Nephron progenitor cell (in vitro differentiated cells): Measurements from ENCODE around the gene IPP.

Experiments used
- DNase-seq: peaks from one replicate; pipeline ENCODE4 v3.0.0; 2021
- H3K27ac Mint-ChIP-seq: 2 replicates; pipeline ENCODE4 v1.8.0; 2021; ENCODE audit warnings: mild to moderate bottlenecking, moderate library complexity, mixed read lengths
- H3K27me3 Mint-ChIP-seq: 2 replicates; pipeline ENCODE4 v1.8.0; 2021; ENCODE audit warnings: mild to moderate bottlenecking, low read depth, mixed read lengths; ENCODE audit not compliant: poor library complexity
- H3K36me3 Mint-ChIP-seq: 2 replicates; pipeline ENCODE4 v1.8.0; 2021; ENCODE audit warnings: low read depth, mixed read lengths
- H3K4me1 Mint-ChIP-seq: 2 replicates; pipeline ENCODE4 v1.8.0; 2021; ENCODE audit warnings: mixed read lengths
- H3K4me3 Mint-ChIP-seq: 2 replicates; pipeline ENCODE4 v1.8.0; 2021; ENCODE audit warnings: mild to moderate bottlenecking, moderate library complexity, mixed read lengths
- H3K9me3 Mint-ChIP-seq: 2 replicates; pipeline ENCODE4 v1.8.0; 2021; ENCODE audit warnings: mild to moderate bottlenecking, moderate library complexity, mixed read lengths
- CTCF ChIP-seq: fragments of 200-600 bp; sonication (generic); IDR thresholded peaks from 2 replicates; pipeline ENCODE4 v1.5.0; 2021; ENCODE audit warnings: antibody characterized with exemption

Gene IPP

GRCh38 chr1:45789601-45790000, 39.1 kb upstream of the IPP start:
- Mint-ChIP-seq H3K4me1 (peaks cover 17% of the 10 kb centered on the region), H3K4me3 (no peak overlapping the region), H3K27me3 (peaks cover 6% of the 10 kb centered on the region), H3K27ac (no peak overlapping the region), H3K36me3 (no peaks in the 10 kb centered on the region), H3K9me3 (no peaks in the 10 kb centered on the region)
- DNase-seq = no peak
- TF ChIP-seq CTCF = no peak

GRCh38 chr1:45787905-45788304, 37.5 kb upstream of the IPP start:
- H3K27ac Mint-ChIP-seq = no peak overlapping the region
- no peaks in the 10 kb centered on the region for H3K36me3 Mint-ChIP-seq
- H3K27me3 Mint-ChIP-seq = no peaks in the 10 kb centered on the region
- no peak for DNase-seq
- no peak for TF ChIP-seq CTCF
- H3K4me3 Mint-ChIP-seq = no peak overlapping the region
- H3K9me3 Mint-ChIP-seq = no peaks in the 10 kb centered on the region
- peaks cover 6% of the 10 kb centered on the region for H3K4me1 Mint-ChIP-seq

- TF ChIP-seq CTCF = no peak
- H3K27ac Mint-ChIP-seq = no peak overlapping the region
- H3K4me1 Mint-ChIP-seq = no peaks in the 10 kb centered on the region
- DNase-seq = no peak
- H3K4me3 Mint-ChIP-seq = no peak overlapping the region
- no peaks in the 10 kb centered on the region for H3K9me3 Mint-ChIP-seq
- H3K36me3 Mint-ChIP-seq = no peaks in the 10 kb centered on the region
- peaks cover 15% of the 10 kb centered on the region for H3K27me3 Mint-ChIP-seq
Observed at GRCh38 chr1:45785583-45785982, 35.1 kb upstream of the IPP start.

DNA sequence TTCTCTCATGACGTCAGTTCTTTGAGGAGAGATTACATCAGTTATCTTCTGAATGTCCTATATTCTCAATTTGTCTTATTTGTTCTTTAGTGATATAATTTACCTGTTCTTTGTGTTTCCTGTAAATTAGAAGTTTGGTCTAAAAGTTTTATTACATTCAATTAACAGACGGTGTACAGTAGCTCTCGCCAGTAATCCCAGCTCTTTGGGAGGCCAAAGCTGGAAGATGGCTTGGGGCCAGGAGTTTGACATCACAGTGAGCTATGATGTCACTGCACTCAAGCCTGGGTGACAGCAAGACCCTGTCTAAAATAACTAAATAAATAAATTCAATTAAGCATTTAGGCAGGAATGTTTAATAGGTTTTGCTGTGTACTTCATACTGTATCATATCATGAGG, 25.3 kb upstream of the IPP start:
- TF ChIP-seq CTCF = no peak
- no peaks in the 10 kb centered on the region for H3K9me3 Mint-ChIP-seq
- DNase-seq = no peak
- peaks cover 9% of the 10 kb centered on the region for H3K4me1 Mint-ChIP-seq
- H3K27me3 Mint-ChIP-seq = peaks cover 22% of the 10 kb centered on the region
- no peak overlapping the region for H3K27ac Mint-ChIP-seq
- H3K4me3 Mint-ChIP-seq = no peak overlapping the region
- H3K36me3 Mint-ChIP-seq = no peaks in the 10 kb centered on the region

DNA sequence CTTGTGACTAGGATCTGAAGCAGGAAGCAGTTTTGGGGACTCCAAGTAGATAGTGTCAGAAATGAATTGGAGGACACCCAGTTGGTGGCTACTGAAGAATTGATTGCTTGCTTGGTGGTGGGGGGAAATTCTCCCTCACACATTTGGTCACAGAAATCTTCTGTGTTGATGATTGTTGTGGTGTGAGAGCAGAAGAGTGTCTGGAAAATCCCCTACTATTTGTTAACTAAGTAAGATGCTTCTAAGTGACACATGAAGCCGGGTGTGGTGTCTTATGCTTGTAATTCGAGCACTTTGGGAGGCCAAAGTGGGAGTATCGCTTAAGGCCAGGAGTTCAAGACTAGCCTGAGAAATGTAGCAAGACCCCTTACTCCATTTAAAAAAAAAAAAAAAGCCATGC, 22.5 kb upstream of the IPP start:
- DNase-seq = no peak
- H3K4me1 Mint-ChIP-seq = peaks cover 27% of the 10 kb centered on the region

More for the DNA sequence above, 22.5 kb upstream of the IPP start:
- H3K27me3 Mint-ChIP-seq = peaks cover 8% of the 10 kb centered on the region
- H3K36me3 Mint-ChIP-seq = no peaks in the 10 kb centered on the region
- no peaks in the 10 kb centered on the region for H3K9me3 Mint-ChIP-seq
- no peak for TF ChIP-seq CTCF
- no peak overlapping the region for H3K27ac Mint-ChIP-seq
- H3K4me3 Mint-ChIP-seq = no peak overlapping the region
